SK-N-SH (cell line): ENCODE results near the gene ITGBL1. TPM values are rescaled to one million over a fixed set of nuclear protein-coding genes. Genes with fewer than 3 reads are reported as not detected.
A peak's percentile ranks its signal among the peaks of the same experiment; 100 is the strongest.

Experiments used
- CTCF ChIA-PET: fragments of 300-600, 350-600 bp; formaldehyde crosslinking; extraction: SDS; loops from one replicate; lab custom pipeline; 2021; lab: Yijun Ruan, JAX
- POLR2A ChIA-PET: fragments of 350-600 bp; sonication (Branson Sonifier 250); formaldehyde crosslinking; extraction: SDS; loops from one replicate; lab custom pipeline; 2020; ENCODE audit warnings: antibody characterized with exemption, inconsistent platforms; lab: Yijun Ruan, JAX
- DNase-seq: peaks from one replicate; pipeline ENCODE4 v3.0.0; 2012
- H2AFZ ChIP-seq: fragments of 200-600 bp; sonication (generic); 2 replicates; pipeline ENCODE4 v1.8.1; 2016; ENCODE audit warnings: antibody characterized with exemption, mild to moderate bottlenecking, low read depth
- H3F3A ChIP-seq: fragments of 200-600 bp; sonication (generic); replicated peaks from 2 replicates; pipeline ENCODE3; 2016; ENCODE audit warnings: antibody characterized with exemption, mild to moderate bottlenecking; ENCODE audit not compliant: insufficient read depth
- H3K27ac ChIP-seq, 2 experiments: fragments of 200-500 bp in 1 of 2; fragments of 200-600 bp in 1 of 2; sonication (Bioruptor generic) in 1 of 2; sonication (generic), shearing (Covaris generic) in 1 of 2; 2 replicates each; pipeline versions ENCODE4 v1.5.1 to v1.6.1; 2014 to 2016; ENCODE audit warnings: low read depth in 2 of 2, inconsistent platforms in 1 of 2, low read length in 1 of 2, mild to moderate bottlenecking in 1 of 2, mixed read lengths in 1 of 2
- H3K27me3 ChIP-seq: fragments of 200-600 bp; sonication (generic), shearing (Covaris generic); 2 replicates; pipeline ENCODE4 v1.6.1; 2016; ENCODE audit warnings: mixed run types; ENCODE audit not compliant: insufficient read depth
- H3K36me3 ChIP-seq, 2 experiments: fragments of 200-500 bp in 1 of 2; fragments of 200-600 bp in 1 of 2; sonication (Bioruptor generic) in 1 of 2; sonication (generic) in 1 of 2; replicated peaks in 1 of 2; 2 replicates each; pipeline versions ENCODE3 to v1.5.1; 2014 to 2016; ENCODE audit warnings: low read length in 1 of 2, mild to moderate bottlenecking in 1 of 2; ENCODE audit not compliant: insufficient read depth in 2 of 2, control insufficient read depth in 1 of 2
- H3K4me1 ChIP-seq, 2 experiments: fragments of 200-500 bp in 1 of 2; fragments of 200-600 bp in 1 of 2; sonication (Bioruptor generic) in 1 of 2; sonication (generic), shearing (Covaris generic) in 1 of 2; 2 replicates each; pipeline versions ENCODE4 v1.5.1 to v1.6.1; 2014 to 2016; ENCODE audit warnings: low read depth in 1 of 2, low read length in 1 of 2, mixed run types in 1 of 2; ENCODE audit not compliant: insufficient read depth in 2 of 2, control insufficient read depth in 1 of 2
- H3K4me2 ChIP-seq: fragments of 200-600 bp; sonication (generic), shearing (Covaris generic); 2 replicates; pipeline ENCODE4 v1.6.1; 2017; ENCODE audit warnings: mixed run types
- H3K4me3 ChIP-seq, 2 experiments: fragments of 200-500 bp in 1 of 2; fragments of 200-600 bp in 1 of 2; sonication (Bioruptor generic) in 1 of 2; sonication (generic), shearing (Covaris generic) in 1 of 2; 2 replicates each; pipeline versions ENCODE4 v1.5.1 to v1.8.1; 2014 to 2016; ENCODE audit warnings: low read depth in 2 of 2, inconsistent platforms in 1 of 2, low read length in 1 of 2, mild to moderate bottlenecking in 1 of 2, mixed read lengths in 1 of 2, moderate library complexity in 1 of 2
- H3K79me2 ChIP-seq: fragments of 200-600 bp; sonication (generic); 2 replicates; pipeline ENCODE4 v1.8.1; 2017; ENCODE audit warnings: mild to moderate bottlenecking; ENCODE audit not compliant: insufficient read depth
- H3K9ac ChIP-seq: fragments of 200-600 bp; sonication (generic); 2 replicates; pipeline ENCODE4 v1.6.1; 2017; ENCODE audit warnings: mixed run types
- H3K9me2 ChIP-seq: fragments of 200-600 bp; sonication (generic); 2 replicates; pipeline ENCODE4 v1.6.1; 2017; ENCODE audit warnings: mixed run types
- H3K9me3 ChIP-seq: fragments of 200-600 bp; sonication (generic); 2 replicates; pipeline ENCODE4 v1.6.1; 2017; ENCODE audit warnings: mixed run types, mild to moderate bottlenecking, moderate library complexity
- H4K20me1 ChIP-seq: fragments of 200-600 bp; sonication (generic); 2 replicates; pipeline ENCODE4 v1.6.1; 2017; ENCODE audit warnings: mild to moderate bottlenecking, mixed run types; ENCODE audit not compliant: insufficient read depth
- CHD2 ChIP-seq: fragments of 150-350 bp; IDR thresholded peaks from 2 replicates; pipeline ENCODE4 v1.6.1; 2018; ENCODE audit warnings: low read length; ENCODE audit not compliant: partially characterized antibody
- CTCF ChIP-seq: fragments of 200-600 bp; sonication (generic); IDR thresholded peaks from 2 replicates; pipeline ENCODE4 v1.6.1; 2017; ENCODE audit warnings: antibody characterized with exemption, mild to moderate bottlenecking, moderate library complexity
- EP300 ChIP-seq, 2 experiments: IDR thresholded peaks; 2 replicates each; pipeline versions ENCODE4 v1.4.0 to v1.6.1; 2012; ENCODE audit warnings: borderline replicate concordance in 1 of 2, low read depth in 1 of 2, low read length in 1 of 2
- EZH2phosphoT487 ChIP-seq: fragments of 200-600 bp; sonication (generic); IDR thresholded peaks from 2 replicates; pipeline ENCODE4 v1.6.1; 2017; ENCODE audit warnings: low read depth, mixed run types, mild to moderate bottlenecking, antibody characterized with exemption, moderate library complexity, borderline replicate concordance
- FOSL2 ChIP-seq: IDR thresholded peaks from 2 replicates; pipeline ENCODE4 v1.4.0; 2012; ENCODE audit warnings: low read depth, mild to moderate bottlenecking, moderate library complexity, borderline replicate concordance
- FOXJ3 ChIP-seq: sonication (generic); formaldehyde crosslinking; IDR thresholded peaks from 2 replicates; pipeline ENCODE4 v1.5.1; 2020; ENCODE audit warnings: mild to moderate bottlenecking, missing genetic modification reagents
- FOXM1 ChIP-seq: IDR thresholded peaks from 2 replicates; pipeline ENCODE4 v1.4.0; 2012; ENCODE audit warnings: low read depth, mild to moderate bottlenecking
- GABPA ChIP-seq: IDR thresholded peaks from 2 replicates; pipeline ENCODE4 v1.4.0; 2012; ENCODE audit warnings: low read depth, mild to moderate bottlenecking
- IRF3 ChIP-seq: fragments of 150-350 bp; IDR thresholded peaks from 2 replicates; pipeline ENCODE4 v1.6.1; 2016; ENCODE audit warnings: mild to moderate bottlenecking, low read depth, low read length
- JUND ChIP-seq: IDR thresholded peaks from 2 replicates; pipeline ENCODE4 v1.4.0; 2012
- MAX ChIP-seq: IDR thresholded peaks from 2 replicates; pipeline ENCODE4 v1.4.0; 2012; ENCODE audit warnings: low read depth
- MEF2A ChIP-seq: IDR thresholded peaks from 2 replicates; pipeline ENCODE4 v1.4.0; 2012; ENCODE audit warnings: low read depth, borderline replicate concordance
- NFIC ChIP-seq: IDR thresholded peaks from 2 replicates; pipeline ENCODE4 v1.4.0; 2012; ENCODE audit warnings: borderline replicate concordance
- PBX3 ChIP-seq: IDR thresholded peaks from 2 replicates; pipeline ENCODE4; 2012
- POLR2AphosphoS5 ChIP-seq: IDR thresholded peaks from 2 replicates; pipeline ENCODE4 v1.6.1; 2012; ENCODE audit warnings: low read depth, low read length
- REST ChIP-seq: IDR thresholded peaks from 2 replicates; pipeline ENCODE4 v1.6.1; 2012; ENCODE audit warnings: mild to moderate bottlenecking, low read depth, low read length, moderate library complexity
- RXRA ChIP-seq: IDR thresholded peaks from 2 replicates; pipeline ENCODE4 v1.4.0; 2012; ENCODE audit warnings: low read depth, mild to moderate bottlenecking, borderline replicate concordance
- SIN3A ChIP-seq: IDR thresholded peaks from 2 replicates; pipeline ENCODE4 v1.6.1; 2012; ENCODE audit warnings: low read depth, mild to moderate bottlenecking, low read length, moderate library complexity, borderline replicate concordance
- TAF1 ChIP-seq: IDR thresholded peaks from 2 replicates; pipeline ENCODE4 v1.6.1; 2012; ENCODE audit warnings: low read depth, mild to moderate bottlenecking, low read length, moderate library complexity, borderline replicate concordance
- TCF12 ChIP-seq: IDR thresholded peaks from 2 replicates; pipeline ENCODE4 v1.4.0; 2012
- TEAD4 ChIP-seq: IDR thresholded peaks from 2 replicates; pipeline ENCODE4 v1.4.0; 2012; ENCODE audit warnings: mild to moderate bottlenecking, borderline replicate concordance; ENCODE audit not compliant: insufficient read depth
- USF1 ChIP-seq: IDR thresholded peaks from 2 replicates; pipeline ENCODE4 v1.4.0; 2012; ENCODE audit warnings: low read depth, borderline replicate concordance
- USF2 ChIP-seq: fragments of 150-350 bp; IDR thresholded peaks from 2 replicates; pipeline ENCODE4 v1.6.1; 2017; ENCODE audit warnings: antibody characterized with exemption, low read length, low read depth, borderline replicate concordance
- YY1 ChIP-seq: IDR thresholded peaks from 2 replicates; pipeline ENCODE4 v1.4.0; 2012; ENCODE audit warnings: low read depth, mild to moderate bottlenecking
- WGBS: methylation state at CpG from one replicate; pipeline ENCODE4 v1.1.6; 2017; ENCODE audit warnings: low lambda C conversion rate; 5-methylcytosine and 5-hydroxymethylcytosine counted together
- polyA plus RNA-seq, 3 experiments: library from polyadenylated mRNA; depleted of rRNA; stranded (reverse); fragments of >200 nt; gene quantifications; 2 replicates each; pipeline ENCODE4 v1.2.3, GENCODE V29; 2012

ITGBL1 gene
- polyA plus RNA-seq, 1 of the 3 experiments (the other 2 are of a cell fraction): 78.7 TPM

- H3K27me3 ChIP-seq: no peaks in the 10 kb centered on the region
- peak; percentile 41; the same call in 1 of the 2 replicates for TF ChIP-seq TEAD4
- 0 out of 2 replicates have a peak, but pooled peaks have one; percentile 22 for TF ChIP-seq JUND
- TF ChIP-seq GABPA: no peak
- no peak; the same call in 1 of the 2 replicates for TF ChIP-seq NFIC
- TF ChIP-seq MEF2A: no peak
- TF ChIP-seq TAF1: no peak
- TF ChIP-seq CHD2: no peak
- TF ChIP-seq IRF3: no peak
- no peak for TF ChIP-seq YY1
- TF ChIP-seq SIN3A: no peak
- TF ChIP-seq TCF12: peak; percentile 86
- TF ChIP-seq REST: no peak
- TF ChIP-seq FOSL2: no peak
- no peak for TF ChIP-seq MAX
- TF ChIP-seq USF2: no peak
- TF ChIP-seq POLR2AphosphoS5: peak; percentile 42; the same call in 1 of the 2 replicates
- TF ChIP-seq EP300 (IDR thresholded peaks at IDR 0.05; ENCODE audit: borderline replicate concordance in 1 of 2, low read depth in 1 of 2, low read length in 1 of 2): peak; percentile 36 to 77; a peak in 2 of 4 replicates
- no peak for TF ChIP-seq EZH2phosphoT487
- TF ChIP-seq FOXM1: no peak
- no peak for TF ChIP-seq USF1
- no peak for TF ChIP-seq FOXJ3 (CRISPR knock-in tag)
- TF ChIP-seq PBX3: peak; percentile 70
- TF ChIP-seq CTCF: no peak
- TF ChIP-seq RXRA: no peak
Observed at GRCh38 chr13:101511766-101512165, 59.3 kb downstream of the ITGBL1 start.

More at GRCh38 chr13:101511766-101512165, 59.3 kb downstream of the ITGBL1 start:
- H2AFZ ChIP-seq: no peak overlapping the region
- H3K9me3 ChIP-seq: peaks cover 4% of the 10 kb centered on the region; the same call in 1 of the 2 replicates
- H3F3A ChIP-seq: peaks cover 41% of the 10 kb centered on the region
- H3K4me3 ChIP-seq: no peak overlapping the region
- peaks cover 70% of the 10 kb centered on the region for H3K79me2 ChIP-seq
- peaks cover 0 to 22% of the 10 kb centered on the region in 2 experiments for H3K36me3 ChIP-seq
- H3K9ac ChIP-seq: no peak overlapping the region; the same call in 1 of the 2 replicates
- H3K4me2 ChIP-seq: peak overlapping the region; percentile 59
- no peak for DNase-seq
- no peaks in the 10 kb centered on the region for H4K20me1 ChIP-seq
- ChIA-PET POLR2A (no interaction called here), CTCF (interaction anchor here (0.9 to 2.2 kb wide), 5 partner anchors 246 to 406 kb away, joined by 3 to 5 read pairs (median 3); no protein-coding TSS in a partner anchor)
- peak overlapping the region; percentile 86 to 94; a peak in 3 of 4 replicates for H3K27ac ChIP-seq
- WGBS: 61% methylated on average over 2 of the region's 2 CpGs
- no peaks in the 10 kb centered on the region for H3K9me2 ChIP-seq
- H3K4me1 ChIP-seq: peaks cover 18 to 33% of the 10 kb centered on the region in 2 experiments; a peak in 3 of 4 replicates
